Activated naive CD8-positive, alpha-beta T cell treated with anti-CD3 and anti-CD28 coated beads, Interleukin-2, amount 50 U/mL, for 24 hours (primary cell): ENCODE results near the gene UNC13B.
A peak's percentile ranks its signal among the peaks of the same experiment; 100 is the strongest.
"Not testable (repeated sequence)": the region's sequence is repeated elsewhere in the genome, so short reads cannot be mapped to it uniquely, and the experiment has no call there.

ENCODE experiments used
- ATAC-seq: fragments of 150-1000 bp; cut with Tn5 transposase; one replicate; pipeline ENCODE4 v1.10.0; 2021
- DNase-seq: peaks from one replicate; pipeline ENCODE4 v3.0.0; 2021
- H3K27ac Mint-ChIP-seq: one replicate; pipeline ENCODE4 v1.8.0; 2021; ENCODE audit warnings: mild to moderate bottlenecking, mixed read lengths
- H3K27me3 Mint-ChIP-seq: one replicate; pipeline ENCODE4 v1.8.0; 2021; ENCODE audit warnings: mixed read lengths
- H3K36me3 Mint-ChIP-seq: one replicate; pipeline ENCODE4 v1.8.0; 2021; ENCODE audit warnings: low read depth, mixed read lengths
- H3K4me1 Mint-ChIP-seq: one replicate; pipeline ENCODE4 v1.8.0; 2021; ENCODE audit warnings: mixed read lengths
- H3K4me3 Mint-ChIP-seq: one replicate; pipeline ENCODE4 v1.8.0; 2021; ENCODE audit warnings: mild to moderate bottlenecking, moderate library complexity, mixed read lengths
- H3K9me3 Mint-ChIP-seq: one replicate; pipeline ENCODE4 v1.8.0; 2021; ENCODE audit warnings: mixed read lengths

Gene UNC13B

DNA sequence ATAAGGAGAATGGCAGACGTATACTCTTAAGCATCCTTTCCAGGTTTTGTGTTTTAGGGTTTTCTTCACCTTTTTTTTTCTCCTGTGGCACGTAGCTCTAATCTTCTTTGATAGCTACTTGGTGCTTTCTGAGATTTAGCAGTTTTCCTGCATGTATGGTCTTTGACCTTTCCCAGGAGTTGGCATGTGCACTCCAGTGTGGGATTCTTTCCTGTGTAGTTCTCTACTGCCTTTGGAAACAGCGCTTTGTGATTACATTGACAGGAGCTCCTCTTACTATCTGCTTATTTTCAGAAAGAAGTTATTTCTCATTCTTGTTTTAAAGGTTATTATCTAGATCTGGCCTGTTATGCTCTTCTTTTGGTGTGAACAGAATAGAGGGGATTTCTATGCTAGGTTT is 65.5 kb downstream of the UNC13B start:
- Mint-ChIP-seq H3K27me3 (peaks cover 7% of the 10 kb centered on the region), H3K36me3 (no peaks in the 10 kb centered on the region), H3K4me3 (no peak overlapping the region), H3K9me3 (peaks cover 11% of the 10 kb centered on the region), H3K4me1 (no peaks in the 10 kb centered on the region), H3K27ac (no peak overlapping the region)
- ATAC-seq = no peak
- no peak for DNase-seq

DNA sequence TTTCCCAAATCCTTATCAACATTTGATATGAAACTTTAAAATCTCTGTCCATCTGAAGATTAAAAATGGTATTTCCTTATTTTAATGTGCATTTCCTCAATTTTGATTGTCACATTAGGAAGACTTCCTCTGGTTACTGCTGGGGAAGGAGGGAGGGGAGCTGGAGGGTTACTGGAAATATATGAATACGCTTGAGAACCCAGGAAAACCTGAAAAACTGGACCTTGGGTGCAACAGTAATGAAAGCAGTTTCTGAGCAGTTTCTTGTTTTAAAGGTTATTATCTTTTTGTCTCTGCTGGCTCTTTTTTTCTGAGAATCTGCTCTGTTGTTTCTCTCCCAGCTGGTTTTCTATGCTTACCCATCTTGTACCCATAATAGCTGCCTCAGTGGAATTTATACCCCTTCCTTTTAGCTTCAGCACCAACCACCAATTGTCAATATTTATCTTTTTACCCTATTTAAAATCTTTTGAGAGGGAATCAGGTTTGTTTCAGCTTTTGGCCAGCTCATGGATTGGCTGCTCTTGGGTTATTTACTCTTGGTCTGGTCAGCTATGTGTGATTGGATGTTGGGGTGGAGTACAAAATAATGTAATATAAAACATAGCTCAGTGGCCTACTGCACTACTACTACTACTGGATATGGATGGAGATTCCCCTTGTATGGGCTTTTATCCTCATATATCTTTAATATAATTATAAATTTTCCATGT is 67.4 kb downstream of the UNC13B start:
- Mint-ChIP-seq H3K27me3 (peaks cover 7% of the 10 kb centered on the region), H3K4me3 (no peak overlapping the region), H3K4me1 (no peaks in the 10 kb centered on the region), H3K27ac (no peak overlapping the region), H3K36me3 (no peaks in the 10 kb centered on the region), H3K9me3 (no peaks in the 10 kb centered on the region)
- DNase-seq = no peak
- no peak for ATAC-seq

DNA sequence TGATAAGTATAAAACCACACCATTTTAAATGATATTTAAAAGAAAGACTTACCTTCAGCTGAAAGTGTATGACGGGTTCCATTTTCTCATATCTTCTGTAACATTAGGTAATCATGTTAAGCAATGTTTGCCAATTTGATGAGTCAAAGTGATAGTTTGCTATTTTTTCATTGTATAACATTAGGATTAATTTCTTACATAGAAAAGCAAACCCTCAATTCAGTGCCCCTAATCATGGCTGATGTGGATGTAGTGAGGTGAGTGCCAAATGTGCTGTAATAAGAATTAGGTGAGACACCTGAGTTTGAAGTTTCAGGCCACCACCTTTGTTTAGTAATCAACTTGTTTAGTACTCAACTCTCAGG is 68.0 kb downstream of the UNC13B start:
- Mint-ChIP-seq H3K27ac (no peak overlapping the region), H3K4me3 (no peak overlapping the region)
- ATAC-seq = no peak

DNA sequence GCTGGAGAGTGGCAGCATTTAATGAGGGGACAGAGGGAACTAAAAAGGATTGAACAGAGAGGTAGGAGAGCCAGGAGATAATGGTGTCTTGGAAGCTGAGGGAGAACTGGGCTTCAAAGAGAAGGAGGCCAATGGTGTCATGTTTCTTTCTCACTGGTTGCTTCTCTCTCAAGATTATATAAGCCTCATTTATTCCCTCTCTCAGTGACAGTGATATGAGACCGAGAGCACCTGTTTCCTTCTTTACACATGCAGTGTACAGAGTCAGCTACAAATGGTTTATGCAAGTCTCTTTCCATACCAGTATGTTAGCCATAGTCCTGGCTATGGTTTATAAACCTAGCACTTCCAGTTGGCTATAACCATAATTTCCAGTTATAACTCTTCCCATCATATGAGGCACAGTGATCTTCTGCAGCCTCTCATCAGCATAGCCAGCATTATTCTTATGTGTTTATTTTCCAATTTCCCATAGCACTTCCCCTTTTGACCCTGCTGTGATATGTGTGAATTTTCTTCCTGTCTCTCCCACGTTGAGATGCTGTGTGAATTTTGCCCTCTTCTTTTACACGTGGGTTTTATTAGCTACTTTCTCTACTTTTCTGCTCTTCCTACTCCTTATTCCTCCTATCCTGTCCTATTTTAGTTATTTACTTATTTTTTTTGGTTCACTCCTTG is 71.2 kb downstream of the UNC13B start:
- ATAC-seq (no peak), DNase-seq (no peak)
- Mint-ChIP-seq H3K4me3 (no peak overlapping the region), H3K27me3 (peaks cover 2% of the 10 kb centered on the region), H3K27ac (no peak overlapping the region), H3K4me1 (no peaks in the 10 kb centered on the region), H3K9me3 (no peaks in the 10 kb centered on the region), H3K36me3 (no peaks in the 10 kb centered on the region)

More for the DNA sequence above, 68.0 kb downstream of the UNC13B start:
- H3K36me3 Mint-ChIP-seq = no peaks in the 10 kb centered on the region
- peaks cover 2% of the 10 kb centered on the region for H3K27me3 Mint-ChIP-seq
- no peaks in the 10 kb centered on the region for H3K9me3 Mint-ChIP-seq
- no peaks in the 10 kb centered on the region for H3K4me1 Mint-ChIP-seq
- DNase-seq = no peak

DNA sequence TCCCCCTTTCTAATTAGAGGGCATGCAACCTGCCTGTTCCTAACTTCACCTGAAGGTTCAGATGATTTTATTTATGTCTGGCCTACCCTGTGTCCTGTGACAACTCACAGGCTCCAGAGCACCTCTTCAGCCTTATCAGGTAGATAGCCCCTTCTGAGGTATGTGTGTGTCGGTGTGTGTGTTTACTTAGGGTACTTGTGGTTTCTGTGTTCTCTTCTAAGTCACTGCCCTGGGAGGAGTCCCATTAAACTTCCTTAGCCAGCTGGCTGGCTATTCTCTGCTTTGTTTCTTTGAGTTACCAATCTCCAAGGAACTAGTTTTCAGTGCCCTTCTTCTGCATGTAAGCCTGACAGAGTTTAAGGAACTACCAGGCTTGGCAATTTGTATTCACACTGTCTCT is 74.9 kb downstream of the UNC13B start:
- Mint-ChIP-seq H3K36me3 (no peaks in the 10 kb centered on the region), H3K27me3 (peaks cover 9% of the 10 kb centered on the region), H3K9me3 (no peaks in the 10 kb centered on the region), H3K4me3 (no peak overlapping the region), H3K4me1 (no peaks in the 10 kb centered on the region), H3K27ac (no peak overlapping the region)
- ATAC-seq = no peak
- no peak for DNase-seq

DNA sequence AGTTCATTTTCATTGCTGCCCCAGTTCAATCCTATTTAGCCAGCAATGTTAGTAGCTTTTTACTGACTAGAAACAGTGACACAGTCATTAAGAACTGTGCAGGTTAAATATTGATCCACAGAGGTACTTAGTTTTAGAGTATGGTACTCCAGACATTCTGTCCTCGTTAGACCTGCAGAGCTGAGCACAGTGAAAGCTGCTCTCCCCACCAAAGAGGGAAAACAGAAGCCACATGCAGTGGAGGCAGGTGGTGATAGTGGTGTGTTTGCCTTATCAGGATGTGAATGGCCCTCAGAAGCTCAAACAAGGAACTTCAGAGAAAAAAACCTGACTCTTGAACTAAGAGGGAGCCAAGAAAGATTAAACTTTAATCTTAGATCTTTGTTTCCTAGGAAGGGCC is 75.5 kb downstream of the UNC13B start:
- ATAC-seq (no peak), DNase-seq (no peak)
- no peaks in the 10 kb centered on the region for H3K36me3 Mint-ChIP-seq
- H3K27me3 Mint-ChIP-seq = peaks cover 12% of the 10 kb centered on the region
- H3K4me1 Mint-ChIP-seq = no peaks in the 10 kb centered on the region
- no peaks in the 10 kb centered on the region for H3K9me3 Mint-ChIP-seq
- no peak overlapping the region for H3K27ac Mint-ChIP-seq
- H3K4me3 Mint-ChIP-seq = no peak overlapping the region

DNA sequence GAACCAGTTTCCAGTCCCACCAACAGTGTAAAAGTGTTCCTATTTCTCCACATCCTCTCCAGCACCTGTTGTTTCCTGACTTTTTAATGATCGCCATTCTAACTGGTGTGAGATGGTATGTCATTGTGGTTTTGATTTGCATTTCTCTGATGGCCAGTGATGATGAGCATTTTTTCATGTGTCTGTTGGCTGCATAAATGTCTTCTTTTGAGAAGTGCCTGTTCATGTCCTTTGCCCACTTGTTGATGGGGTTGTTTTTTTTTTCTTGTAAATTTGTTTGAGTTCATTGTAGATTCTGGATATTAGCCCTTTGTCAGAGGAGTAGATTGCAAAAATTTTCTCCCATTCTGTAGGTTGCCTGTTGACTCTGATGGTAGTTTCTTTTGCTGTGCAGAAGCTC is 84.1 kb downstream of the UNC13B start:
- H3K27ac Mint-ChIP-seq, H3K9me3 Mint-ChIP-seq, H3K36me3 Mint-ChIP-seq, DNase-seq, H3K4me1 Mint-ChIP-seq, H3K4me3 Mint-ChIP-seq, ATAC-seq: not testable (repeated sequence)
- peaks cover 28% of the 10 kb centered on the region for H3K27me3 Mint-ChIP-seq

DNA sequence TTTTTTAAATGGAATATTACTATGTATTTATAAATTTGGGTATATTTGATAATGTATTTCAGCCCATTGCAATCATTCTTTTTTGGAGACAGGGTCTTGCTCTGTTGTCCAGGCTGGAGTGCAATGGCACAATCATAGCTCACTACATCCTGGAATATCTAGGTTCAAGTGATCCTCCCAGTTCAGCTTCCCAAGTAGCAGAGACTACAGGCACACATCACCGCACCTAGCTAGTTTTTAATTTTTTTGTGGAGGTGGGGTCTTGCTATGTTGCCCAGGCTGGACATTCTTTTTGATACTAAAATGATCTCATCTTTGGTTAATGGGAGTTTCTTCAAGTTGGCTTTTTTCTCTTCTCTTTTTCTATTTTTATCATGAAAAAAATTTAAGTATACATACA is 91.3 kb downstream of the UNC13B start:
- no peak overlapping the region for H3K4me3 Mint-ChIP-seq

DNA sequence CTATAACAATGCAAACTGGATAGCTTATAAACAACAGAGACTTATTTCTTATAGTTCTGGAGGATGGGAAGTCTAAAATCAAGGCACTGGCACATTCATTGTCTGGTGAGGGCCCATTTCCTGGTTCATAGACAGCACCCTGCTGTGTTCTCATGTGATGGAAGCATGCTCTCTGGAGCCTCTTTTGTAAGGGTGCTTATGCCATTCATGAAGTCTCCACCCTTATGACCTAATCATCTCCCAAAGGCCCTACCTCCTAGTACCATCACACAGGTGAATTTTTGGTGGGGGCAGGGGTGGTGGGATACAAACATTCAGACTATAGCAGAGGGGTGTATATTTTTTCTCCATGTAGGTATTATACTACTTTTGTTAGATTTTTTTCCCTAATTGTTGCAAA is 92.4 kb downstream of the UNC13B start:
- DNase-seq = no peak
- Mint-ChIP-seq H3K36me3 (no peaks in the 10 kb centered on the region), H3K27ac (no peak overlapping the region), H3K9me3 (no peaks in the 10 kb centered on the region), H3K4me1 (no peaks in the 10 kb centered on the region), H3K4me3 (no peak overlapping the region), H3K27me3 (peaks cover 6% of the 10 kb centered on the region)
- ATAC-seq = no peak

More for the DNA sequence above, 91.3 kb downstream of the UNC13B start:
- no peak for DNase-seq
- no peaks in the 10 kb centered on the region for H3K9me3 Mint-ChIP-seq
- ATAC-seq = no peak
- H3K27ac Mint-ChIP-seq = no peak overlapping the region
- peaks cover 14% of the 10 kb centered on the region for H3K27me3 Mint-ChIP-seq
- no peaks in the 10 kb centered on the region for H3K36me3 Mint-ChIP-seq
- no peaks in the 10 kb centered on the region for H3K4me1 Mint-ChIP-seq

DNA sequence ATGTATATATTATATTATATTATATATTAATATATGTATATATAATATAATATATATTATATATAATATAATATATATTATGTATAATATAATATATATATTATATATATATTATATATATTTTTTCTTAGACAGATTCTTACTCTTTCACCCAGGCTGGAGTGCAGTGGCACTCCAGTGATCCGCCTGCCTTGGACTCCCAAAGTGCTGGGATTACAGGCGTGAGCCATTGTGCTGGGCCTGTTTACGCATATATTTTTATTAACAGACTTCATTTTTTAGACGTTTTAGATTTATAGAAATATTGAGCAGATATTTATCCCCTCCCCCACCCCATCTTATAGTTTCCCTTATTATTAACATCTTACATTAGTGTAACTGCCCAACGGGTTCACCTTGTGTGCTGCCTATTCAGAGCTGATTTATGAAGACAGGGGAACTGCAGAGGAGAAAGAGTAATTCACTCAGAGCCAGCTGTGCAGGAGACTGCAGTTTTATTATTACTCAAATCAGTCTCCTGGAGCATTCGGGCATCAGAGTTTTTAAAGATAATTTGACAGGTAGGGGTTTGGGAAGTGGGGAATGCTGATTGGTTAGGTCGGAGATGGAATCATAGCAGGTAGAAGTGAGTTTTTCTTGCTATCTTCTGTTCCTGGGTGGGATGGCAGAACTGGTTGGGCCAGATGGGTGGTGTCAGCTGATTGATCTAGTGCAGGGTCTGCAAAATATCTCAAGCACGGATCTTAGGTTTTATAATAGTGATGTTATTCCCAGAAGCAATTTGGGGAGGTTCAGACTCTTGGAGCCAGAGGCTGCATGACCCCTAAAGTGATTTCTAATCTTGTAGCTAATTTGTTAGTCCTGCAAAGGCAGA is 93.4 kb downstream of the UNC13B start:
- H3K4me3 Mint-ChIP-seq = no peak overlapping the region
- H3K9me3 Mint-ChIP-seq = no peaks in the 10 kb centered on the region
- H3K4me1 Mint-ChIP-seq = no peaks in the 10 kb centered on the region
- ATAC-seq (no peak), DNase-seq (no peak)
- H3K27ac Mint-ChIP-seq = no peak overlapping the region
- H3K36me3 Mint-ChIP-seq = no peaks in the 10 kb centered on the region
- H3K27me3 Mint-ChIP-seq = peaks cover 2% of the 10 kb centered on the region

DNA sequence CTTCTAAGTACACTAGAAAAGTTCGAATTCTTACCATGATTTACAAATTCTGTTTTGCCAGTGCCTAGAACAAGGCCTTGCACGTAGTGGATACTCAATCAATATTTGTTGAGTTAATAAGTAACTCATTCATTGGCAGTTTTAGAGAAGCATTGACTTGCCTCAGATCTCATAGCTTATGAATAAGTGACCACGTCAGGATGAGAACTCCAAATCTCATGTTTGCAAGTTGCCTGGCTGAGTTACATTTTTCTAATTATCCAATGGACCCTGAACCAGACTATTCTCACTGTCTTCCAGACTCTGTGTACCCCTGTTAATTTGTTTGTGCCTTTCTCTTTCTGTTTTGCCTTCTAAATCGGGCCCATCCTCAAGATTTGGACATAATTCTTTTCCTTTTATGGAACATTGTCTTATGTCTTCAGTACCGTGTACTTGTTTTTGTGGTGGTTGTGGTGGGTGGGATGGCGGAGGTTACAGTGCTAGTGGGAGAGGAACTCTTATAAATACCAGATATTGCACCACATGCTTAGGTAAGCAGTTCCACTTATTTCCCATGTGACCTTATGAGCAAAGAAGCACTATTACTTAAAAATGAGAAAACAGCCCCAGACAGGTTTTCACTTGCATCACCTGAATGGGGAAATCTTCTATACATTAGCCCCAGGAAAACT is 96.3 kb downstream of the UNC13B start:
- Mint-ChIP-seq H3K4me3 (no peak overlapping the region), H3K36me3 (no peaks in the 10 kb centered on the region), H3K27me3 (no peaks in the 10 kb centered on the region), H3K9me3 (no peaks in the 10 kb centered on the region), H3K4me1 (no peaks in the 10 kb centered on the region), H3K27ac (no peak overlapping the region)
- DNase-seq (no peak), ATAC-seq (no peak)

DNA sequence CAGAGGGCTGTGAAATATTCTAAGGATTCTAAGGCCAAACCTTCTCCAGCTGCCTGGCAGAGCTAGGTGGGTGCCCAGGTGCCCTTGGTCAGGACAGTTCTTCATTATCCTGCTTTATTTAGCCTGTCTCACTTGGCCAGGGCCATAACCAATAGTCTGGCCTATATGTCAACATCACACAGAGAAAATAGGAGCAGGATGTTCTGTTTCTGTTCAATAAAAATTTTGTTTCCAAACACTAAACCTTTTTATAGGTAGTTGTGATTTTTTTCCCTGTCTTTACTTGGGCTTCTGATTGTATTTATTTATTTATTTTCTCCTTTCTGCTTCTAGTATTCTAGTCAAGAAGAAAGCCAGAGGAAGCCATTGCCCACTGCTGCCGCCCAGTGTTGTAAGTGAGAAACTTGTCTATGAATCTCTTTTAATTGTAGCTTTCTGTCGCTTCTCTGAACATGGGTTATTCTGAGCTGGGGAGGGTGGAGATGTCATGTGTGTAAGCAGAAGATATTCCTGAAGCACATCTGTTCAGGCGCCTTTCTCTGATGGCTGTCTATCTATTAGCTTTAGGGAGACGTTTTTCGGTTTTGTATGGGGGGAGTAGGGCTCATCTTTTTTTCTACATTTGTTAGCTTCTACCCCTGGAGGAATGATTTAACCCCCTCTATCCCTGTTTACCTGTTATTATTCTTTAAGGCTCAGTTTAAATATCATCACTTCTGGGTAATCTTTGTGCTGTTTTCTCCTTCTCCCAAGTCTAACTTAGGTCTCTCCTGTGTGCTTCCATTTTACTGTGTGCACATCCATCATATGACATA is 97.1 kb downstream of the UNC13B start:
- no peak overlapping the region for H3K27ac Mint-ChIP-seq
- no peaks in the 10 kb centered on the region for H3K9me3 Mint-ChIP-seq
- H3K27me3 Mint-ChIP-seq = no peaks in the 10 kb centered on the region
- H3K36me3 Mint-ChIP-seq = no peaks in the 10 kb centered on the region
- DNase-seq (peak; percentile 34), ATAC-seq (peak; percentile 63)
- no peaks in the 10 kb centered on the region for H3K4me1 Mint-ChIP-seq
- no peak overlapping the region for H3K4me3 Mint-ChIP-seq

DNA sequence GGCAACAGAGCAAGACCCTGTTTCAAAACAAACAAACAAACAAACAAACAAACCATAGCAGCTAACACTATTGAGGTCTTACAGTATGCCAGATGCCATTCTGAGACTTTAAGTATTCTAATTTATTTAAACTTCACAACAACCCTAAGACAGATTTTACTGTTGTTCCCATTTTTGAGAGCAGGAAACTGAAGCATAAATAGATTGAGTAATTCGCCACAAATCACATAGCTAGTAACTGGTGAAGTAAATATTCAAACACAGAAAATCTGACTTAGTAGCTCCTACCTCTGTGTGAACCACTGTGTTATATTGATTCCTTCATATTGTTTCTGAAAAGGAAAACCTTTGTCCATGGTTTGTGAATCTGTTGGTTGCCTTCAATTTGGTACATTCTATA is 98.4 kb downstream of the UNC13B start:
- H3K4me3 Mint-ChIP-seq = no peak overlapping the region
- no peak overlapping the region for H3K27ac Mint-ChIP-seq
- DNase-seq (no peak), ATAC-seq (no peak)
- H3K27me3 Mint-ChIP-seq = peaks cover 6% of the 10 kb centered on the region
- H3K36me3 Mint-ChIP-seq = no peaks in the 10 kb centered on the region
- no peaks in the 10 kb centered on the region for H3K9me3 Mint-ChIP-seq
- no peaks in the 10 kb centered on the region for H3K4me1 Mint-ChIP-seq

DNA sequence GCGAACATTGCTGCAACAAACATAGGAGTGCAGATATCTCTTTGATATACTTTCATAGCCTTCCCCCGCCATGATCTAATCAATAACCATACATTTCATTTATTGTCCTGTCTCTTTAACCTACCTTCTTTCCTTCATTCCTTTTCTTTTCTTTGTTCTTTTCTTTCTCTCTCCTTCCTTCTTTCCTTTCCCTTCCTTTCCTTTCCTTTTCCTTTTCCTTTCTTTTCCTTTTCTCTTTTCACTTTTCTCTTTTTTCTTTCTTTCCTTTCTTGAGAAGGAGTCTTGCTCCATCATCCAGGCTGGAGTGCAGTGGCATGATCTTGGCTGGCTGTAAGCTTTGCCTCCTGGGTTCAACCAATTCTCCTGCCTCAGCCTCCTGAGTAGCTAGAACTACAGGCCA is 100.3 kb downstream of the UNC13B start:
- no peak overlapping the region for H3K4me3 Mint-ChIP-seq
- H3K9me3 Mint-ChIP-seq = no peaks in the 10 kb centered on the region
- DNase-seq = no peak
- H3K36me3 Mint-ChIP-seq = no peaks in the 10 kb centered on the region
- no peak for ATAC-seq
- H3K27me3 Mint-ChIP-seq = peaks cover 6% of the 10 kb centered on the region
- H3K27ac Mint-ChIP-seq = no peak overlapping the region
- no peaks in the 10 kb centered on the region for H3K4me1 Mint-ChIP-seq
